Erythroblast (primary cell): ENCODE results near the gene SCTR.

Experiments
- GATA1 ChIP-seq: IDR thresholded peaks from 2 replicates; pipeline ENCODE4 v1.6.1; 2011; ENCODE audit warnings: low read depth, mild to moderate bottlenecking, control low read depth, low read length, moderate library complexity
- POLR2A ChIP-seq: IDR thresholded peaks from 2 replicates; pipeline ENCODE4 v1.6.1; 2011; ENCODE audit warnings: mild to moderate bottlenecking, low read length

- TF ChIP-seq POLR2A (no peak), GATA1 (no peak)
Observed at GRCh38 chr2:119478188-119478977, 45.9 kb downstream of the SCTR start.
